ENCODE results near the gene CTBP2. TPM values are rescaled to one million over a fixed set of nuclear protein-coding genes. Genes with fewer than 3 reads are reported as not detected.

CTBP2 gene
- total RNA-seq, 1 experiment from 2014 or later, result 191 TPM

DNA sequence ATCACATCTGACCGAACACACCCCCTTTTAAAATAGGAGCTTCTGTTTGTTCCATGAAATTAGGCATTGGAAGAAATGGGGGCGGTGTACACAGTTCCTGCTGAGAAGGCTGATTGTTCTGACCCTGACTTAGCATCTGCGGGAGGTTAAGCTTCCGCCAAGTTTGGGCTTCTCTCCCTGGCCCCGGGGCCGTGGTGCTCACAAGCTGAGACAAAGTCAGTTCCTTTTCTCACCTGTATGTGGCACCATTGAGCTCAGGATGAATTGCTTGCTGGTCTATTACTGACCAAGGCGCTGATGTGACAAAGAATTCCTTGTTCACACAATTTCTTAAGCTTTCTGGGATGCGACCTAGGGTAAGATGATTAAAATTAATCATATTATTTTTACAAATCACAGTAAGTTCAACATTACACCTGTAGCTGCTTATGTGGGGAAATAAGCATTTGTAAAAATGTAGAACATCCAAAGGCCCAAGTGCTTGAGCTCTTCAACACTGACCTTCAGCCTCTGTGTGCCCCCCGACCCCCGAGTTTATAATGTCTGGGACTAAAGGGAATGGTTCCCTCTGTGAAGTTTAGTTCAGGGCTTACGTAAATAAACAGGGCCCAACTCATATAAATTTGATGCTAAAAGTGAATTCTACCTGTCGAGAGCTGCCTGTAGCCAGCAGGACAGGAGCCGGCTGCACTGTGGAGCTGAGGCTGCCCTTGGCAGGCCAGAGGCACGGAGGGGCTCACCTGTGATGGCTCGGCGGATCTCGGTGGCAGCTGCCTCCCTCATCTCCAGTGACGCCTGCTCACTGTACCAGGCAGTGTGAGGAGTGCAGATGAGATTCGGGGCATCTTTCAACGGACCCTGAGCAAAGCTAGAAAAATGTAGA lies 167.7 kb downstream of the CTBP2 start:
- peak; percentile 67 for DNase-seq (ENCODE audit: low spot score)
- no peaks in the 10 kb centered on the region for H3K9me3 Mint-ChIP-seq
- ChIA-PET POLR2A (no interaction called here), CTCF (interaction anchor here (0.6 to 1.8 kb wide), 33 partner anchors 8 to 379 kb away, joined by 3 to 14 read pairs (median 5); no protein-coding TSS in a partner anchor)
- H3K27ac Mint-ChIP-seq, result peak overlapping the region; percentile 90
- H3K4me3 Mint-ChIP-seq, result no peak overlapping the region
- no peaks in the 10 kb centered on the region for H3K27me3 Mint-ChIP-seq (ENCODE audit: low read depth)
- H3K36me3 Mint-ChIP-seq, result peaks cover 86% of the 10 kb centered on the region
- TF ChIP-seq HMGA2 (CRISPR knock-in tag; IDR thresholded peaks at IDR 0.05) (no peak), CTCF (IDR thresholded peaks at IDR 0.05) (peak; percentile 28; the same call in 1 of the 2 replicates)
- H3K4me1 Mint-ChIP-seq, result no peaks in the 10 kb centered on the region
- ATAC-seq, result peak; percentile 72

GRCh38 chr10:124991835-124992234 lies 168.5 kb downstream of the CTBP2 start:
- Mint-ChIP-seq H3K27me3 (ENCODE audit: low read depth) (no peaks in the 10 kb centered on the region), H3K27ac (no peak overlapping the region), H3K36me3 (peaks cover 85% of the 10 kb centered on the region), H3K4me1 (no peaks in the 10 kb centered on the region), H3K9me3 (no peaks in the 10 kb centered on the region), H3K4me3 (no peak overlapping the region)
- POLR2A ChIA-PET, result no interaction called here
- no peak for DNase-seq (ENCODE audit: low spot score)
- no peak for ATAC-seq
- CTCF ChIA-PET, result interaction anchor here (0.9 to 1.8 kb wide), 22 partner anchors 9 to 380 kb away, joined by 3 to 12 read pairs (median 5); no protein-coding TSS in a partner anchor
- TF ChIP-seq, protein P1, sequence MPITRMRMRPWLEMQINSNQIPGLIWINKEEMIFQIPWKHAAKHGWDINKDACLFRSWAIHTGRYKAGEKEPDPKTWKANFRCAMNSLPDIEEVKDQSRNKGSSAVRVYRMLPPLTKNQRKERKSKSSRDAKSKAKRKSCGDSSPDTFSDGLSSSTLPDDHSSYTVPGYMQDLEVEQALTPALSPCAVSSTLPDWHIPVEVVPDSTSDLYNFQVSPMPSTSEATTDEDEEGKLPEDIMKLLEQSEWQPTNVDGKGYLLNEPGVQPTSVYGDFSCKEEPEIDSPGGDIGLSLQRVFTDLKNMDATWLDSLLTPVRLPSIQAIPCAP (CRISPR knock-in tag; IDR thresholded peaks at IDR 0.05), result no peak
- TF ChIP-seq SMAD4 (CRISPR knock-in tag; IDR thresholded peaks at IDR 0.05) (no peak), AFF4 (CRISPR knock-in tag; IDR thresholded peaks at IDR 0.05; ENCODE audit: borderline replicate concordance) (no peak), ZNF317 (CRISPR knock-in tag; IDR thresholded peaks at IDR 0.05; ENCODE audit: borderline replicate concordance, low read depth) (no peak), NFATC4 (CRISPR knock-in tag; IDR thresholded peaks at IDR 0.05) (no peak), ZNF396 (CRISPR knock-in tag; IDR thresholded peaks at IDR 0.05; ENCODE audit: borderline replicate concordance) (no peak), ZNF138 (CRISPR knock-in tag; conservative IDR thresholded peaks at IDR 0.05) (no peak), NFE2L1 (CRISPR knock-in tag; IDR thresholded peaks at IDR 0.05) (no peak), E2F4 (CRISPR knock-in tag; IDR thresholded peaks at IDR 0.05; ENCODE audit: borderline replicate concordance, low read depth) (no peak), USF2 (CRISPR knock-in tag; IDR thresholded peaks at IDR 0.05) (no peak), CBFB (CRISPR knock-in tag; IDR thresholded peaks at IDR 0.05; ENCODE audit: low read depth) (no peak), ERG (CRISPR knock-in tag; IDR thresholded peaks at IDR 0.05) (no peak), USF1 (CRISPR knock-in tag; IDR thresholded peaks at IDR 0.05) (no peak), RELA (CRISPR knock-in tag; IDR thresholded peaks at IDR 0.05; ENCODE audit: borderline replicate concordance) (no peak), ZMAT4 (CRISPR knock-in tag; IDR thresholded peaks at IDR 0.05) (no peak), NR3C1 (CRISPR knock-in tag; conservative IDR thresholded peaks at IDR 0.05; ENCODE audit: low read depth) (no peak), NR2C2 (CRISPR knock-in tag; IDR thresholded peaks at IDR 0.05) (no peak)
- TF ChIP-seq, protein P2, sequence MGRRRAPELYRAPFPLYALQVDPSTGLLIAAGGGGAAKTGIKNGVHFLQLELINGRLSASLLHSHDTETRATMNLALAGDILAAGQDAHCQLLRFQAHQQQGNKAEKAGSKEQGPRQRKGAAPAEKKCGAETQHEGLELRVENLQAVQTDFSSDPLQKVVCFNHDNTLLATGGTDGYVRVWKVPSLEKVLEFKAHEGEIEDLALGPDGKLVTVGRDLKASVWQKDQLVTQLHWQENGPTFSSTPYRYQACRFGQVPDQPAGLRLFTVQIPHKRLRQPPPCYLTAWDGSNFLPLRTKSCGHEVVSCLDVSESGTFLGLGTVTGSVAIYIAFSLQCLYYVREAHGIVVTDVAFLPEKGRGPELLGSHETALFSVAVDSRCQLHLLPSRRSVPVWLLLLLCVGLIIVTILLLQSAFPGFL (CRISPR knock-in tag; IDR thresholded peaks at IDR 0.05; ENCODE audit: borderline replicate concordance), result no peak

Data from WTC11 (cell line).